GM18907 (cell line): ENCODE measurements around the gene BEND2.

Experiments used
- ATAC-seq: cut with Tn5 transposase; IDR thresholded peaks from one replicate; pipeline ENCODE4 v1.9.1; 2021; ENCODE audit warnings: mild to moderate bottlenecking, moderate library complexity; ENCODE audit not compliant: unreplicated experiment

The BEND2 gene

GRCh38 chrX:18146954-18147353 lies 73.7 kb downstream of the BEND2 start:
- ATAC-seq = no peak

- no peak for ATAC-seq
Measured at GRCh38 chrX:18146009-18146408, 74.7 kb downstream of the BEND2 start.

- no peak for ATAC-seq
Measured at GRCh38 chrX:18136816-18137215, 83.9 kb downstream of the BEND2 start.

- no peak for ATAC-seq
Measured at GRCh38 chrX:18133605-18134004, 87.1 kb downstream of the BEND2 start.

GRCh38 chrX:18129690-18130089 lies 91.0 kb downstream of the BEND2 start:
- ATAC-seq = no peak

- no peak for ATAC-seq
Measured at GRCh38 chrX:18126971-18127370, 93.7 kb downstream of the BEND2 start.

- no peak for ATAC-seq
Measured at GRCh38 chrX:18119856-18120255, 100.8 kb downstream of the BEND2 start.
